SK-N-SH (cell line): Measurements from ENCODE around the gene MEIS1.

Source experiments
- EP300 ChIP-seq, 2 experiments: IDR thresholded peaks; 2 replicates each; pipeline versions ENCODE4 v1.4.0 to v1.6.1; 2012; ENCODE audit warnings: borderline replicate concordance in 1 of 2, low read depth in 1 of 2, low read length in 1 of 2
- EZH2phosphoT487 ChIP-seq: fragments of 200-600 bp; sonication (generic); IDR thresholded peaks from 2 replicates; pipeline ENCODE4 v1.6.1; 2017; ENCODE audit warnings: low read depth, mixed run types, mild to moderate bottlenecking, antibody characterized with exemption, moderate library complexity, borderline replicate concordance
- FOXM1 ChIP-seq: IDR thresholded peaks from 2 replicates; pipeline ENCODE4 v1.4.0; 2012; ENCODE audit warnings: low read depth, mild to moderate bottlenecking
- GABPA ChIP-seq: IDR thresholded peaks from 2 replicates; pipeline ENCODE4 v1.4.0; 2012; ENCODE audit warnings: low read depth, mild to moderate bottlenecking
- JUND ChIP-seq: IDR thresholded peaks from 2 replicates; pipeline ENCODE4 v1.4.0; 2012
- RAD21 ChIP-seq: IDR thresholded peaks from 2 replicates; pipeline ENCODE4 v1.6.1; 2012; ENCODE audit warnings: mild to moderate bottlenecking, low read length
- RFX5 ChIP-seq: IDR thresholded peaks from 2 replicates; pipeline ENCODE4 v1.6.1; 2012; ENCODE audit warnings: mild to moderate bottlenecking, improper control_type of control experiment, low read length
- SIN3A ChIP-seq: IDR thresholded peaks from 2 replicates; pipeline ENCODE4 v1.6.1; 2012; ENCODE audit warnings: low read depth, mild to moderate bottlenecking, low read length, moderate library complexity, borderline replicate concordance
- TAF1 ChIP-seq: IDR thresholded peaks from 2 replicates; pipeline ENCODE4 v1.6.1; 2012; ENCODE audit warnings: low read depth, mild to moderate bottlenecking, low read length, moderate library complexity, borderline replicate concordance
- TCF12 ChIP-seq: IDR thresholded peaks from 2 replicates; pipeline ENCODE4 v1.4.0; 2012
- YY1 ChIP-seq: IDR thresholded peaks from 2 replicates; pipeline ENCODE4 v1.4.0; 2012; ENCODE audit warnings: low read depth, mild to moderate bottlenecking
- TF ChIP-seq, protein P1 (sequence below): fragments of 200-600 bp; sonication (generic); IDR thresholded peaks from 2 replicates; pipeline ENCODE4 v1.6.1; 2017; ENCODE audit warnings: antibody characterized with exemption, mild to moderate bottlenecking, moderate library complexity

DNA sequence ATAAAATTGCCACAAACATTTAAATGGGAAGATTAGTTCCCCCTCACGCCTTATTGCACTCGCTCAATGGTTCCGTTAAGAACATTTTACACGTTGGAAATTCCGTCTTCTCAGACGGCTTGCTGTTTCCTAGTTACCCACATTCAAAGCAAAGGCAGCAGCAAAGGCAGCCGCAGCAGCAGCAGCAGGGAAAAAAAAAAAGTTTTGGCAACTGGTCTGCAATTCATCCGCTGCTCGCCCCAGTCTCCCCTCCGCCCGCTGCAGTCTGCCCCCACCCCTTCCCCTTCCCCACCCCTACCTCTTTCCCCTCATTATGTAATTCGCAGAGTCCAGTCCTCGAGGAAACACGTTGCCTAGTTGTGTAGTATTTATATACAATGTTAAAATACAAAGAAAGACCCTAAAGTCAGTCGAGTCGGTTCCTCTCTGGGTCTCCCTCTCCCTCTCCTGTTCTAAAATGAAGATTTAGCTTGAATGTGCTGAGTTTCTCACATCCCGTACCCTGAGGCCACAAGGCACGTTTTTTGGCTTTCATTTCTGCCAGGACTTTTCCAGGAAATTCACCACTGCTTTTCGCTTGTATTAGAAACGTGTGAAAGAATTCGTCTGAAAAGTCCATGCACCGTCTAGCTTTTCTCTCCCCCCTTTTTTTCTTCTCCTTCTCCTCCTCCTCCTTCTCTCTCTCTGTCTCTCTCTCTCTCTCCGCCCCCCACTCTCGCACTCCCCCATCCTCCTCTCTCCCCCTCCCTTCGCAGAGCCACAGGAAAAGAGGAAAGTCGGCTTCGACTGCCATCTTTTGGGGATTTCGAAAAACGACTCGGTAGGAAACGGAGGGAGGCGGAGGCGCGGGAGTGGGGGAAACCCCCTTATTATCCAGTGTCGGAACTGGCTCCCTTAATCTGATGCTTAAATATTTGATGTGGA, 140.0 kb downstream of the MEIS1 start:
- no peak for TF ChIP-seq FOXM1
- TF ChIP-seq GABPA, result no peak
- TF ChIP-seq TAF1, result no peak
- peak; percentile 41; the same call in 1 of the 2 replicates for TF ChIP-seq RFX5
- TF ChIP-seq, protein P1, sequence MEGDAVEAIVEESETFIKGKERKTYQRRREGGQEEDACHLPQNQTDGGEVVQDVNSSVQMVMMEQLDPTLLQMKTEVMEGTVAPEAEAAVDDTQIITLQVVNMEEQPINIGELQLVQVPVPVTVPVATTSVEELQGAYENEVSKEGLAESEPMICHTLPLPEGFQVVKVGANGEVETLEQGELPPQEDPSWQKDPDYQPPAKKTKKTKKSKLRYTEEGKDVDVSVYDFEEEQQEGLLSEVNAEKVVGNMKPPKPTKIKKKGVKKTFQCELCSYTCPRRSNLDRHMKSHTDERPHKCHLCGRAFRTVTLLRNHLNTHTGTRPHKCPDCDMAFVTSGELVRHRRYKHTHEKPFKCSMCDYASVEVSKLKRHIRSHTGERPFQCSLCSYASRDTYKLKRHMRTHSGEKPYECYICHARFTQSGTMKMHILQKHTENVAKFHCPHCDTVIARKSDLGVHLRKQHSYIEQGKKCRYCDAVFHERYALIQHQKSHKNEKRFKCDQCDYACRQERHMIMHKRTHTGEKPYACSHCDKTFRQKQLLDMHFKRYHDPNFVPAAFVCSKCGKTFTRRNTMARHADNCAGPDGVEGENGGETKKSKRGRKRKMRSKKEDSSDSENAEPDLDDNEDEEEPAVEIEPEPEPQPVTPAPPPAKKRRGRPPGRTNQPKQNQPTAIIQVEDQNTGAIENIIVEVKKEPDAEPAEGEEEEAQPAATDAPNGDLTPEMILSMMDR, result peak; percentile 68
- TF ChIP-seq EP300 (IDR thresholded peaks at IDR 0.05; ENCODE audit: borderline replicate concordance in 1 of 2, low read depth in 1 of 2, low read length in 1 of 2), result peak in 1 of 2 experiments; percentile 32; a peak in 2 of 4 replicates
- no peak for TF ChIP-seq EZH2phosphoT487
- TF ChIP-seq TCF12, result no peak
- TF ChIP-seq RAD21, result peak; percentile 82
- no peak for TF ChIP-seq JUND
- TF ChIP-seq YY1, result no peak
- peak; percentile 9; the same call in 1 of the 2 replicates for TF ChIP-seq SIN3A
